Activated naive CD4-positive, alpha-beta T cell treated with anti-CD3 and anti-CD28 coated beads, Interleukin-2, amount 10 ng/mL, durations not matched to agents 7 days and 5 days (primary cell): Measurements from ENCODE around the gene CENPF.
A peak's percentile ranks its signal among the peaks of the same experiment; 100 is the strongest.

Source experiments
- CTCF ChIA-PET: fragments of 350-600 bp; sonication (Branson Sonifier 250); formaldehyde crosslinking; loops from one replicate; lab custom pipeline; 2021; ENCODE audit warnings: antibody characterized with exemption; lab: Charles Lee
- DNase-seq: peaks from one replicate; pipeline ENCODE4 v3.0.0-alpha.2; 2020
- H3K27ac Mint-ChIP-seq: one replicate; pipeline ENCODE4 v1.8.0; 2021; ENCODE audit warnings: mild to moderate bottlenecking, moderate library complexity, mixed read lengths
- H3K27me3 Mint-ChIP-seq: one replicate; pipeline ENCODE4 v1.8.0; 2021; ENCODE audit warnings: mild to moderate bottlenecking, mixed read lengths
- H3K36me3 Mint-ChIP-seq: one replicate; pipeline ENCODE4 v1.8.0; 2021; ENCODE audit warnings: mixed read lengths
- H3K4me1 Mint-ChIP-seq: one replicate; pipeline ENCODE4 v1.8.0; 2021; ENCODE audit warnings: mixed read lengths
- H3K4me3 Mint-ChIP-seq: one replicate; pipeline ENCODE4 v1.8.0; 2021; ENCODE audit warnings: mild to moderate bottlenecking, moderate library complexity, mixed read lengths
- H3K9me3 Mint-ChIP-seq: one replicate; pipeline ENCODE4 v1.8.0; 2021; ENCODE audit warnings: mixed read lengths

The CENPF gene

GRCh38 chr1:214615109-214615508 lies 12.1 kb downstream of the CENPF start:
- DNase-seq, result no peak
- CTCF ChIA-PET, result interaction anchor here (2.2 kb wide), 1 partner anchor 12 kb away, joined by 11 read pairs; no protein-coding TSS in a partner anchor
- Mint-ChIP-seq H3K36me3 (peaks cover 79% of the 10 kb centered on the region), H3K4me1 (peaks cover 54% of the 10 kb centered on the region), H3K9me3 (no peaks in the 10 kb centered on the region), H3K4me3 (no peak overlapping the region), H3K27ac (no peak overlapping the region), H3K27me3 (no peaks in the 10 kb centered on the region)

- H3K4me3 Mint-ChIP-seq, result no peak overlapping the region
- H3K4me1 Mint-ChIP-seq, result peaks cover 49% of the 10 kb centered on the region
- no peaks in the 10 kb centered on the region for H3K27me3 Mint-ChIP-seq
- H3K27ac Mint-ChIP-seq, result peak overlapping the region; percentile 86
- CTCF ChIA-PET, result interaction anchor here (0.6 to 2.2 kb wide), 2 partner anchors 11 to 19 kb away, joined by 4 to 11 read pairs; no protein-coding TSS in a partner anchor
- DNase-seq, result no peak
- H3K36me3 Mint-ChIP-seq, result peaks cover 78% of the 10 kb centered on the region
- H3K9me3 Mint-ChIP-seq, result no peaks in the 10 kb centered on the region
Measured at GRCh38 chr1:214615871-214616270, 12.9 kb downstream of the CENPF start.

- CTCF ChIA-PET, result interaction anchor here (0.5 to 1.0 kb wide), 3 partner anchors 11 to 394 kb away, joined by 3 to 6 read pairs (median 3); no protein-coding TSS in a partner anchor
- no peaks in the 10 kb centered on the region for H3K27me3 Mint-ChIP-seq
Measured at GRCh38 chr1:214617246-214617645, 14.3 kb downstream of the CENPF start.

GRCh38 chr1:214617843-214618242 lies 14.8 kb downstream of the CENPF start:
- Mint-ChIP-seq H3K36me3 (peaks cover 72% of the 10 kb centered on the region), H3K4me1 (peaks cover 36% of the 10 kb centered on the region), H3K27ac (peak overlapping the region; percentile 38), H3K4me3 (no peak overlapping the region), H3K9me3 (no peaks in the 10 kb centered on the region), H3K27me3 (no peaks in the 10 kb centered on the region)
- CTCF ChIA-PET, result interaction anchor here (1.0 kb wide), 1 partner anchor 10 kb away, joined by 6 read pairs; no protein-coding TSS in a partner anchor
- no peak for DNase-seq

More at GRCh38 chr1:214617246-214617645, 14.3 kb downstream of the CENPF start:
- Mint-ChIP-seq H3K36me3 (peaks cover 77% of the 10 kb centered on the region), H3K4me1 (peaks cover 40% of the 10 kb centered on the region), H3K9me3 (no peaks in the 10 kb centered on the region), H3K27ac (peak overlapping the region; percentile 84), H3K4me3 (no peak overlapping the region)
- DNase-seq, result no peak

GRCh38 chr1:214621236-214621635 lies 18.2 kb downstream of the CENPF start:
- no peak overlapping the region for H3K4me3 Mint-ChIP-seq
- peaks cover 13% of the 10 kb centered on the region for H3K4me1 Mint-ChIP-seq
- H3K27me3 Mint-ChIP-seq, result no peaks in the 10 kb centered on the region
- DNase-seq, result no peak
- H3K9me3 Mint-ChIP-seq, result no peaks in the 10 kb centered on the region
- CTCF ChIA-PET, result interaction anchor here (1.1 to 1.9 kb wide), 3 partner anchors 17 to 289 kb away, joined by 3 to 7 read pairs (median 6); no protein-coding TSS in a partner anchor
- no peak overlapping the region for H3K27ac Mint-ChIP-seq
- peaks cover 64% of the 10 kb centered on the region for H3K36me3 Mint-ChIP-seq

GRCh38 chr1:214623430-214623829 lies 20.4 kb downstream of the CENPF start:
- Mint-ChIP-seq H3K4me3 (no peak overlapping the region), H3K36me3 (peaks cover 61% of the 10 kb centered on the region), H3K27me3 (no peaks in the 10 kb centered on the region), H3K4me1 (peaks cover 2% of the 10 kb centered on the region), H3K27ac (no peak overlapping the region), H3K9me3 (no peaks in the 10 kb centered on the region)
- CTCF ChIA-PET, result interaction anchor here (0.9 to 1.2 kb wide), 2 partner anchors 16 to 293 kb away, joined by 3 to 4 read pairs; no protein-coding TSS in a partner anchor
- DNase-seq, result no peak

- no peak overlapping the region for H3K4me3 Mint-ChIP-seq
- H3K4me1 Mint-ChIP-seq, result peaks cover 30% of the 10 kb centered on the region
- CTCF ChIA-PET, result interaction anchor here (0.7 to 0.9 kb wide), 3 partner anchors 10 to 514 kb away, joined by 3 to 4 read pairs (median 3); no protein-coding TSS in a partner anchor
- H3K27ac Mint-ChIP-seq, result peak overlapping the region; percentile 94
- DNase-seq, result peak; percentile 65
- H3K9me3 Mint-ChIP-seq, result no peaks in the 10 kb centered on the region
- H3K27me3 Mint-ChIP-seq, result no peaks in the 10 kb centered on the region
- H3K36me3 Mint-ChIP-seq, result peaks cover 79% of the 10 kb centered on the region
Measured at GRCh38 chr1:214632091-214632490, 29.1 kb downstream of the CENPF start.

- Mint-ChIP-seq H3K36me3 (peaks cover 87% of the 10 kb centered on the region), H3K27me3 (no peaks in the 10 kb centered on the region), H3K27ac (no peak overlapping the region), H3K9me3 (peaks cover 2% of the 10 kb centered on the region), H3K4me3 (no peak overlapping the region), H3K4me1 (peaks cover 27% of the 10 kb centered on the region)
- DNase-seq, result no peak
- CTCF ChIA-PET, result no interaction called here
Measured at GRCh38 chr1:214633686-214634085, 30.7 kb downstream of the CENPF start.

- CTCF ChIA-PET, result interaction anchor here (0.6 to 7.9 kb wide), 3 partner anchors 7 to 46 kb away, joined by 4 to 65 read pairs (median 4); no protein-coding TSS in a partner anchor
- Mint-ChIP-seq H3K27ac (no peak overlapping the region), H3K36me3 (peaks cover 87% of the 10 kb centered on the region)
Measured at GRCh38 chr1:214634267-214634666, 31.3 kb downstream of the CENPF start.

GRCh38 chr1:214635086-214635485 lies 32.1 kb downstream of the CENPF start:
- CTCF ChIA-PET, result interaction anchor here (0.6 to 7.9 kb wide), 6 partner anchors 7 to 305 kb away, joined by 3 to 65 read pairs (median 4); no protein-coding TSS in a partner anchor
- no peak for DNase-seq
- peaks cover 82% of the 10 kb centered on the region for H3K36me3 Mint-ChIP-seq
- H3K27ac Mint-ChIP-seq, result no peak overlapping the region
- no peak overlapping the region for H3K4me3 Mint-ChIP-seq
- no peaks in the 10 kb centered on the region for H3K27me3 Mint-ChIP-seq
- H3K9me3 Mint-ChIP-seq, result peaks cover 2% of the 10 kb centered on the region
- peaks cover 27% of the 10 kb centered on the region for H3K4me1 Mint-ChIP-seq

More at GRCh38 chr1:214634267-214634666, 31.3 kb downstream of the CENPF start:
- H3K9me3 Mint-ChIP-seq, result peaks cover 2% of the 10 kb centered on the region
- peaks cover 27% of the 10 kb centered on the region for H3K4me1 Mint-ChIP-seq
- H3K27me3 Mint-ChIP-seq, result no peaks in the 10 kb centered on the region
- DNase-seq, result no peak
- H3K4me3 Mint-ChIP-seq, result no peak overlapping the region

GRCh38 chr1:214635506-214635905 lies 32.5 kb downstream of the CENPF start:
- no peak overlapping the region for H3K27ac Mint-ChIP-seq
- CTCF ChIA-PET, result interaction anchor here (0.7 to 7.9 kb wide), 8 partner anchors 8 to 306 kb away, joined by 3 to 65 read pairs (median 3); no protein-coding TSS in a partner anchor
- no peaks in the 10 kb centered on the region for H3K27me3 Mint-ChIP-seq
- no peak overlapping the region for H3K4me3 Mint-ChIP-seq
- H3K9me3 Mint-ChIP-seq, result peaks cover 2% of the 10 kb centered on the region
- DNase-seq, result no peak
- peaks cover 27% of the 10 kb centered on the region for H3K4me1 Mint-ChIP-seq
- H3K36me3 Mint-ChIP-seq, result peaks cover 78% of the 10 kb centered on the region

- Mint-ChIP-seq H3K4me1 (peaks cover 22% of the 10 kb centered on the region), H3K4me3 (no peak overlapping the region), H3K27me3 (no peaks in the 10 kb centered on the region), H3K9me3 (peaks cover 2% of the 10 kb centered on the region), H3K36me3 (peaks cover 70% of the 10 kb centered on the region), H3K27ac (no peak overlapping the region)
- DNase-seq, result no peak
- CTCF ChIA-PET, result interaction anchor here (0.5 to 7.9 kb wide), 9 partner anchors 9 to 540 kb away, joined by 3 to 65 read pairs (median 3); no protein-coding TSS in a partner anchor
Measured at GRCh38 chr1:214636436-214636835, 33.4 kb downstream of the CENPF start.

- peaks cover 16% of the 10 kb centered on the region for H3K4me1 Mint-ChIP-seq
- H3K27me3 Mint-ChIP-seq, result no peaks in the 10 kb centered on the region
- no peak for DNase-seq
- H3K4me3 Mint-ChIP-seq, result no peak overlapping the region
- H3K27ac Mint-ChIP-seq, result no peak overlapping the region
- H3K9me3 Mint-ChIP-seq, result peaks cover 2% of the 10 kb centered on the region
- CTCF ChIA-PET, result interaction anchor here (1.3 to 7.9 kb wide), 3 partner anchors 9 to 317 kb away, joined by 3 to 65 read pairs (median 12); no protein-coding TSS in a partner anchor
- peaks cover 65% of the 10 kb centered on the region for H3K36me3 Mint-ChIP-seq
Measured at GRCh38 chr1:214637125-214637524, 34.1 kb downstream of the CENPF start.

GRCh38 chr1:214637722-214638458 lies 34.9 kb downstream of the CENPF start:
- no peaks in the 10 kb centered on the region for H3K27me3 Mint-ChIP-seq
- H3K4me1 Mint-ChIP-seq, result peaks cover 9% of the 10 kb centered on the region
- peak; percentile 48 for DNase-seq
- peaks cover 58% of the 10 kb centered on the region for H3K36me3 Mint-ChIP-seq
- peaks cover 2% of the 10 kb centered on the region for H3K9me3 Mint-ChIP-seq
- CTCF ChIA-PET, result interaction anchor here (1.0 to 7.9 kb wide), 8 partner anchors 8 to 376 kb away, joined by 3 to 65 read pairs (median 6); no protein-coding TSS in a partner anchor
- H3K27ac Mint-ChIP-seq, result no peak overlapping the region
- H3K4me3 Mint-ChIP-seq, result peak overlapping the region; percentile 39
